GM23338 (cell line): ENCODE data around the gene DIS3L. TPM values are rescaled to one million over a fixed set of nuclear protein-coding genes. Genes with fewer than 3 reads are reported as not detected.

Source experiments
- ATAC-seq: fragments of 200-7000 bp; cut with Tn5 transposase; 3 replicates; pipeline ENCODE4 v1.9.1; 2020
- DNase-seq: peaks from one replicate; pipeline ENCODE4 v3.0.0-alpha.2; 2015; ENCODE audit warnings: low spot score
- H2AFZ ChIP-seq: fragments of 200-600 bp; sonication (generic); 2 replicates; pipeline ENCODE4 v1.8.0; 2016; ENCODE audit warnings: antibody characterized with exemption, mild to moderate bottlenecking, moderate library complexity
- H3F3A ChIP-seq: fragments of 200-600 bp; sonication (generic); replicated peaks from 2 replicates; pipeline ENCODE4 v1.8.0; 2017; ENCODE audit warnings: antibody characterized with exemption, mixed run types, low read depth
- H3K27ac ChIP-seq: fragments of 200-600 bp; sonication (generic); 2 replicates; pipeline ENCODE4 v1.6.1; 2016; ENCODE audit warnings: low read depth
- H3K27me3 ChIP-seq: fragments of 200-600 bp; sonication (generic); 2 replicates; pipeline ENCODE4 v1.8.0; 2016; ENCODE audit warnings: mild to moderate bottlenecking, mixed run types, moderate library complexity; ENCODE audit not compliant: insufficient read depth
- H3K36me3 ChIP-seq: fragments of 200-600 bp; sonication (generic); 2 replicates; pipeline ENCODE4 v1.8.0; 2016; ENCODE audit warnings: mild to moderate bottlenecking; ENCODE audit not compliant: insufficient read depth
- H3K4me1 ChIP-seq: fragments of 200-600 bp; sonication (generic); 2 replicates; pipeline ENCODE4 v1.8.0; 2016; ENCODE audit warnings: mild to moderate bottlenecking, moderate library complexity; ENCODE audit not compliant: insufficient read depth
- H3K4me2 ChIP-seq: fragments of 200-600 bp; sonication (generic); 2 replicates; pipeline ENCODE4 v1.7.1; 2017; ENCODE audit warnings: mixed run types
- H3K4me3 ChIP-seq: fragments of 200-600 bp; sonication (generic); 2 replicates; pipeline ENCODE4 v1.6.1; 2016; ENCODE audit warnings: mixed run types
- H3K79me2 ChIP-seq: fragments of 200-600 bp; sonication (generic); replicated peaks from 2 replicates; pipeline ENCODE4 v1.8.0; 2017; ENCODE audit warnings: mild to moderate bottlenecking; ENCODE audit not compliant: insufficient read depth
- H3K9me2 ChIP-seq: fragments of 200-600 bp; sonication (generic); 2 replicates; pipeline ENCODE4 v1.8.0; 2017; ENCODE audit not compliant: insufficient read depth
- H4K20me1 ChIP-seq: fragments of 200-600 bp; sonication (generic); replicated peaks from 2 replicates; pipeline ENCODE4 v1.8.0; 2017; ENCODE audit warnings: mild to moderate bottlenecking; ENCODE audit not compliant: insufficient read depth
- H3K27ac Mint-ChIP-seq: 2 replicates; pipeline ENCODE4 v1.8.0; 2020; ENCODE audit warnings: inconsistent platforms, mild to moderate bottlenecking, moderate library complexity, mixed read lengths
- H3K27me3 Mint-ChIP-seq: 3 replicates; pipeline ENCODE4 v1.8.0; 2022; ENCODE audit warnings: low read depth, mild to moderate bottlenecking, moderate library complexity, mixed read lengths, inconsistent platforms; ENCODE audit not compliant: insufficient read depth, poor library complexity
- H3K36me3 Mint-ChIP-seq: 3 replicates; pipeline ENCODE4 v1.8.0; 2021; ENCODE audit warnings: low read depth, mild to moderate bottlenecking, inconsistent platforms, moderate library complexity, mixed read lengths
- H3K4me1 Mint-ChIP-seq: 3 replicates; pipeline ENCODE4 v1.8.0; 2020; ENCODE audit warnings: mild to moderate bottlenecking, inconsistent platforms, mixed read lengths
- H3K4me3 Mint-ChIP-seq: 3 replicates; pipeline ENCODE4 v1.8.0; 2021; ENCODE audit warnings: moderate library complexity, mild to moderate bottlenecking, inconsistent platforms, mixed read lengths
- H3K9me3 Mint-ChIP-seq: 3 replicates; pipeline ENCODE4 v1.8.0; 2020; ENCODE audit warnings: moderate library complexity, mild to moderate bottlenecking, inconsistent platforms, mixed read lengths
- CREB1 ChIP-seq: fragments of 250-450 bp; sonication (Bioruptor Pico); IDR thresholded peaks from 2 replicates; pipeline ENCODE4 v1.5.0; 2020; ENCODE audit warnings: low read depth, mild to moderate bottlenecking, moderate library complexity
- ETS1 ChIP-seq: IDR thresholded peaks from 2 replicates; pipeline ENCODE4 v1.6.1; 2016; ENCODE audit warnings: antibody characterized with exemption
- EZH2 ChIP-seq: fragments of 200-600 bp; sonication (generic); IDR thresholded peaks from one replicate; pipeline ENCODE4 v1.8.0; 2017; ENCODE audit warnings: antibody characterized with exemption, mild to moderate bottlenecking, low read depth; ENCODE audit not compliant: unreplicated experiment
- EZH2phosphoT487 ChIP-seq: fragments of 200-600 bp; sonication (generic); IDR thresholded peaks from one replicate; pipeline ENCODE4 v1.8.1; 2018; ENCODE audit warnings: antibody characterized with exemption; ENCODE audit not compliant: unreplicated experiment
- JUNB ChIP-seq: IDR thresholded peaks from one replicate; pipeline ENCODE4 v1.6.1; 2016; ENCODE audit warnings: antibody characterized with exemption; ENCODE audit not compliant: unreplicated experiment
- NANOG ChIP-seq: IDR thresholded peaks from 2 replicates; pipeline ENCODE4 v1.6.1; 2016; ENCODE audit warnings: antibody characterized with exemption, borderline replicate concordance
- POLR2AphosphoS5 ChIP-seq: IDR thresholded peaks from 2 replicates; pipeline ENCODE4 v1.6.1; 2016; ENCODE audit warnings: antibody characterized with exemption, low read depth
- REST ChIP-seq: IDR thresholded peaks from one replicate; pipeline ENCODE4 v1.6.1; 2018; ENCODE audit warnings: antibody characterized with exemption; ENCODE audit not compliant: unreplicated experiment
- polyA plus RNA-seq: library from polyadenylated mRNA; unstranded; fragments of >200 nt; fragmentation: Nextera tagmentation; extraction: Ambion mirVana; gene quantifications from 2 replicates; pipeline ENCODE4 v1.2.1, GENCODE V29; 2016
- total RNA-seq: library from RNA; depleted of rRNA; stranded (reverse); fragments of >200 nt; shearing (Covaris generic); gene quantifications from 2 replicates; pipeline ENCODE4 v1.2.3, GENCODE V29; 2014
- TF ChIP-seq, protein P1 (sequence below), 2 experiments: fragments of 200-600 bp in 1 of 2; sonication (generic) in 1 of 2; conservative IDR thresholded peaks; 2 replicates each; pipeline versions ENCODE4 v1.5.1 to v1.6.1; 2016 to 2017; ENCODE audit warnings: antibody characterized with exemption in 2 of 2, low read depth in 2 of 2, mild to moderate bottlenecking in 2 of 2, moderate library complexity in 1 of 2

Gene DIS3L
- total and polyA plus RNA-seq, 2 experiments from 2014 or later: 8.9 to 21.8 TPM

- Mint-ChIP-seq H3K9me3 (peaks cover 3% of the 10 kb centered on the region; the same call in 2 of the 3 replicates), H3K4me3 (no peak overlapping the region), H3K36me3 (no peaks in the 10 kb centered on the region), H3K27me3 (peaks cover 14% of the 10 kb centered on the region), H3K4me1 (peaks cover 5% of the 10 kb centered on the region; the same call in 1 of the 3 replicates), H3K27ac (no peak overlapping the region)
- Histone ChIP-seq H4K20me1 (no peaks in the 10 kb centered on the region), H3K27me3 (no peaks in the 10 kb centered on the region), H2AFZ (no peak overlapping the region), H3K36me3 (no peaks in the 10 kb centered on the region), H3K27ac (no peak overlapping the region), H3K4me2 (no peak overlapping the region), H3K9me2 (peaks cover 3% of the 10 kb centered on the region; the same call in 1 of the 2 replicates), H3F3A (no peaks in the 10 kb centered on the region), H3K4me1 (no peaks in the 10 kb centered on the region), H3K79me2 (no peaks in the 10 kb centered on the region), H3K4me3 (no peak overlapping the region)
- DNase-seq: no peak
- TF ChIP-seq, protein P1, sequence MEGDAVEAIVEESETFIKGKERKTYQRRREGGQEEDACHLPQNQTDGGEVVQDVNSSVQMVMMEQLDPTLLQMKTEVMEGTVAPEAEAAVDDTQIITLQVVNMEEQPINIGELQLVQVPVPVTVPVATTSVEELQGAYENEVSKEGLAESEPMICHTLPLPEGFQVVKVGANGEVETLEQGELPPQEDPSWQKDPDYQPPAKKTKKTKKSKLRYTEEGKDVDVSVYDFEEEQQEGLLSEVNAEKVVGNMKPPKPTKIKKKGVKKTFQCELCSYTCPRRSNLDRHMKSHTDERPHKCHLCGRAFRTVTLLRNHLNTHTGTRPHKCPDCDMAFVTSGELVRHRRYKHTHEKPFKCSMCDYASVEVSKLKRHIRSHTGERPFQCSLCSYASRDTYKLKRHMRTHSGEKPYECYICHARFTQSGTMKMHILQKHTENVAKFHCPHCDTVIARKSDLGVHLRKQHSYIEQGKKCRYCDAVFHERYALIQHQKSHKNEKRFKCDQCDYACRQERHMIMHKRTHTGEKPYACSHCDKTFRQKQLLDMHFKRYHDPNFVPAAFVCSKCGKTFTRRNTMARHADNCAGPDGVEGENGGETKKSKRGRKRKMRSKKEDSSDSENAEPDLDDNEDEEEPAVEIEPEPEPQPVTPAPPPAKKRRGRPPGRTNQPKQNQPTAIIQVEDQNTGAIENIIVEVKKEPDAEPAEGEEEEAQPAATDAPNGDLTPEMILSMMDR (conservative IDR thresholded peaks at IDR 0.05; ENCODE audit: low read depth in 2 of 2): no peak
- TF ChIP-seq EZH2phosphoT487 (no peak), CREB1 (no peak), EZH2 (no peak), REST (no peak), POLR2AphosphoS5 (no peak), NANOG (no peak), ETS1 (no peak)
- no peak for ATAC-seq
Observed at GRCh38 chr15:66278671-66279070, 14.7 kb upstream of the DIS3L start.

DNA sequence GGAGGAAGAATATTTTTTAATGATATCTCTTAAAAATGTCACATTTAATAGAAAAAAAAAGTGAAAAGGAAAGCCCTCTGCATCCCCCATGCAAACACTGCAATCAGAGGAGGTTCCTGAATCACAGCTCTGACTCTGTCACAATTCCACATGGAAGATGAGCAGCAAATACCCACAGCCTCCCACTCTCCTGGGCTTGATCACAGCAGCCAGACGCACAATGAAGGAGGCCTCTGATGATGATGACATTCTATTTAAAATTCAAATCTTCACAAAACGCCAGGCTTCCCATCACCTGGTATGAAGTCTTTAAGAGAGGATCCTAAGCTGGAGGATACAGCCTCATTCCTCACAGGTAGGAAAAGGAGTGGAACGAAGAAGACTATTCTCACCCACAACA, 9.1 kb upstream of the DIS3L start:
- Histone ChIP-seq H4K20me1 (no peaks in the 10 kb centered on the region), H3K4me2 (no peak overlapping the region), H3K27me3 (no peaks in the 10 kb centered on the region), H3K4me1 (no peaks in the 10 kb centered on the region), H3K36me3 (no peaks in the 10 kb centered on the region), H3K79me2 (no peaks in the 10 kb centered on the region), H3F3A (no peaks in the 10 kb centered on the region), H3K4me3 (no peak overlapping the region), H3K9me2 (no peaks in the 10 kb centered on the region), H3K27ac (no peak overlapping the region), H2AFZ (no peak overlapping the region)
- TF ChIP-seq REST (no peak), ETS1 (no peak), CREB1 (no peak), EZH2 (no peak), EZH2phosphoT487 (no peak), JUNB (no peak)
- Mint-ChIP-seq H3K4me1 (peaks cover 5% of the 10 kb centered on the region; the same call in 2 of the 3 replicates), H3K27me3 (peaks cover 8% of the 10 kb centered on the region), H3K9me3 (no peaks in the 10 kb centered on the region), H3K27ac (no peak overlapping the region), H3K4me3 (no peak overlapping the region), H3K36me3 (no peaks in the 10 kb centered on the region)
- ATAC-seq: no peak
- DNase-seq: no peak
